GM19043 (cell line): ENCODE measurements around the gene RUNX3.

Experiments
- ATAC-seq: cut with Tn5 transposase; IDR thresholded peaks from one replicate; pipeline ENCODE4 v1.9.1; 2021; ENCODE audit warnings: low read depth; ENCODE audit not compliant: unreplicated experiment

Gene RUNX3

DNA sequence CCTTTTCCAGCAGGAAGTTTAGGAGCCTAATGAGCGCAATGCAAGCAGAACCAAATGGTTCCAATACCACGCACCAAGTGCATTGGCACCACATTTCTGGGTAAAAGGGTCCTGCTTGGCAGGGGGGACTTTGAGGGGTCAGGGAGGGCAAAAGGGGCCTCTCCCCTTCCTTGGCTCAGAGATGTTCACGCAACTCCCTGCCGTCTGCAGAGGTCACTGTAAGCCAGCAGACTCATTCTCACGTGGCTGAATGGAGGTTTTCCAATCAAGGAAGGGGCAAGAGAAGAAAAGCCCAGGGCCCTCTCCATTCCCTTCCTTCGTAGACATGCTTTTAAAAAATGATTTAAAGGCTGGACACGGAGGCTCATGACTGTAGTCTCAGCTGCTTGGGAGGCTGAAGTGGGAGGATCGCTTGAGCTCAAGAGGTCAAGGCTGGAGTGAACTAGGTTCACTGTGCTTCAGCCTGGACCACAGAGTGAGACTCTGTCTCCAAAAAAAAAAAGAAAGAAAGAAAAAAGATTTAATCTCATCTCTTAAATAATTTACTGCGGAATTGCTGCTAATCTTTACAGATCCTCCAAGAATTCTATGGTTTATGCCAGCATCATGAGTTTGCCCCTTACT lies 80.3 kb downstream of the RUNX3 start:
- ATAC-seq = no peak
